OCI-LY1 (cell line): ENCODE data around the gene CLDN3.

Source experiments
- EZH2 ChIP-seq: fragments of 200-600 bp; sonication (generic), shearing (Covaris generic); IDR thresholded peaks from 2 replicates; pipeline ENCODE4 v1.8.0; 2017; ENCODE audit warnings: borderline replicate concordance, mixed run types, mild to moderate bottlenecking, antibody characterized with exemption, low read length, moderate library complexity, mixed read lengths
- TF ChIP-seq, protein P1 (sequence below): fragments of 200-600 bp; sonication (generic), shearing (Covaris generic); IDR thresholded peaks from 2 replicates; pipeline ENCODE4 v1.5.1; 2017; ENCODE audit warnings: mild to moderate bottlenecking, antibody characterized with exemption, low read length, moderate library complexity, mixed read lengths

DNA sequence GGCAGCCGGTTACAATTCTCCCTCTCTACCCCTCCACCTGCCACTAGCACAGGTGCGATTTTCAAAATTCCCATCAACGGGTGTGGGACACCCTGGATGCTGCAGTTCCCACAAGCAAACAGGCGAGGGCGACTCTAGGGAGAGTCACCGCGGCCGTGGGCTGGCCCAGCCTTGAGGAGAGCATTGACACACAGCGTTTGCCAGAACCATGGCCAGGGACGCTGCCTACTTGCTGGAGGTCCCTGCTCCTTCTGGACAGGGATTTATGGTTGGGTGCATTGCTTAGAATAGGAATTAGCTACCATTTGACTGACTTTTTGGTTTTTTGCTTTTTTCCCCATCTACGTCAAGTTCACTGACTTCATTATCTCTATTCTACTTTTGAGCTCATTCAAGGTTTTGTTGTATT lies 41.7 kb upstream of the CLDN3 start:
- TF ChIP-seq, protein P1, sequence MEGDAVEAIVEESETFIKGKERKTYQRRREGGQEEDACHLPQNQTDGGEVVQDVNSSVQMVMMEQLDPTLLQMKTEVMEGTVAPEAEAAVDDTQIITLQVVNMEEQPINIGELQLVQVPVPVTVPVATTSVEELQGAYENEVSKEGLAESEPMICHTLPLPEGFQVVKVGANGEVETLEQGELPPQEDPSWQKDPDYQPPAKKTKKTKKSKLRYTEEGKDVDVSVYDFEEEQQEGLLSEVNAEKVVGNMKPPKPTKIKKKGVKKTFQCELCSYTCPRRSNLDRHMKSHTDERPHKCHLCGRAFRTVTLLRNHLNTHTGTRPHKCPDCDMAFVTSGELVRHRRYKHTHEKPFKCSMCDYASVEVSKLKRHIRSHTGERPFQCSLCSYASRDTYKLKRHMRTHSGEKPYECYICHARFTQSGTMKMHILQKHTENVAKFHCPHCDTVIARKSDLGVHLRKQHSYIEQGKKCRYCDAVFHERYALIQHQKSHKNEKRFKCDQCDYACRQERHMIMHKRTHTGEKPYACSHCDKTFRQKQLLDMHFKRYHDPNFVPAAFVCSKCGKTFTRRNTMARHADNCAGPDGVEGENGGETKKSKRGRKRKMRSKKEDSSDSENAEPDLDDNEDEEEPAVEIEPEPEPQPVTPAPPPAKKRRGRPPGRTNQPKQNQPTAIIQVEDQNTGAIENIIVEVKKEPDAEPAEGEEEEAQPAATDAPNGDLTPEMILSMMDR, result peak; percentile 85
- no peak for TF ChIP-seq EZH2
